Stimulated activated CD4-positive, alpha-beta T cell treated with anti-CD3 and anti-CD28 coated beads, TNF-alpha, amount 100 ng/mL, for 4 hours (primary cell): Measurements from ENCODE around the gene CDKAL1.
"Not testable (repeated sequence)": the region's sequence is repeated elsewhere in the genome, so short reads cannot be mapped to it uniquely, and the experiment has no call there.

Experiments
- DNase-seq, 3 experiments: peaks; one replicate each; pipeline ENCODE4 v3.0.0-alpha.2; 2020; ENCODE audit warnings: low read depth in 3 of 3

The CDKAL1 gene

DNA sequence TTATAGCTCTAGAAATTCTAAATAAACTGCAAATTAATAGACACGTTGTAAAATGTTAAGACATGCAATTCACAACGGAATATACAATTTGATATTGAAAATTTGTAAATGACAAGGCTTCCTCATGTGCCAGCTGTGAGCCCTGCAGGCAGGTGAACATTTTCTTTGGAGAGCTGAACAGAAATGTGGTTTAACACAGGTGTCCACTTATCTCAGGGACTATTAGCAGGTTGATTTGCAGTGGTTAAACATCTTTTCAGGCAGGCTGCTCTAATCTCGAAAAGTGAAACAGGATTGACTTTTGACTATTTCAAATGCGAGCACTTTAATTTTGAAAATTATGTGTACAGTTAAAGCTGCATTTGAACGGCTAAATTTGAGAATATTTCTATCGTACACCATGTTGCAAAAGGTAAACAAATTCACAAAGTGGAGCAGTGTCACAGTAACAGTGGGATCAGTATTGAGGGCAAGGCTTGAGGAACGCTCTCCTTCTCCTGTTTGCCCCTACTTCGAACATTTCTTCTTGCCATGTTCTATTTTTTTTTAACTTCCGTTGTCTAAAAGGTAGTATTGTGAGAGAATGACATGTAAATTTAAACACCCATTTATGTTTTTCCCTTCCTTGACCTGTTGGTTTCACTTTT lies 210.8 kb downstream of the CDKAL1 start:
- DNase-seq, result no peak

DNA sequence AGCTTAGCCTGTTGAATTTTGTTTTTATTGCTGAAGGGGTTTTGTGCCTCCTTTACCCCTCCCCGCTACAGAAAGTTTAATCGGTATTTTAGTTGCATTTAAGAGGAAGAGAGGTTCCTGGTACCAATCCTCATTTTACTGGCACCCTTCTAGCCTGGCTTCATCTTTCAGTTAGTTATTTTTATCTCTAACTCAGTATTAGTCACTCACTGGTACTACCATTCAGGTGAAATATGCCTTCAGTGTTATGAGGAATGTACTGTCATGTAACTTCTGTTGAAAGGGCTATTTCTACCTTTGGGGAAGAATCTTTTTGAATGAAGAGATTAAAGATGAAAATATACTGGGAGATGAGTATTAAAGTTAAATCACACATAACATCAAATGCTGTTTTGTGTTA lies 211.8 kb downstream of the CDKAL1 start:
- DNase-seq, result no peak

DNA sequence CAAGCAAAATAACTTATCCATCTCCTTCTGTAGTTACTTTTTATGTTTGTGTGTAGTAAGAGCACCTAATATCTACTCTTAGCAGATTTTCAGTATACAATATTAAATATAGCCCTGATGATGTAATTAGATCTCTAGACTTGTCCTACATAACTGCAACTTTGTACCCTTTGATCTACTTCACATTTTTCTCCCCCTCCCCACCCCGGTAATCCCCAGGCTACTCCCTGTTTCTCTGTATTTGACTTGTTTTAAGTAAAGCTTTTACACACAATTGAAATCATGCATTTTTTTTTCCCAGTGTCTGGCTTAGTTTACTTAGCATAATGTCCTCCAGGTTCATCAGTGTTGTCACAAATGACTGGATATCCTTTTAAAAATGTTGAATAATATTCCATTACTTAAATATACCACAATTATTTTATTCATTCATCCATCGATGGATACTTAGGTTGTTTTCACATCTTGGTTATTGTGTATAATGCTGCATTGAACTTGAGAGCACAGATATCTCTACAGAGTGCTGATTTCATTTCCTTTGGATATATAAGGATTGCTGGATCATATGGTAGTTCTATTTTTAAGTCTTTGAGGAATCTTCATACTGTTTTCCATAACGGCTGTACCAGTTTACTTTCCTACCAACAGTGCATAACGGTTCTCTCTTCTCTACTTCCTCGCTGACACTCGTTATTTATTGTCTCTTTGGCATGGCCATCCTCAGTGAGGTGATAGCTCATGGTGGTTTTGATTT lies 212.7 kb downstream of the CDKAL1 start:
- DNase-seq, result no peak

DNA sequence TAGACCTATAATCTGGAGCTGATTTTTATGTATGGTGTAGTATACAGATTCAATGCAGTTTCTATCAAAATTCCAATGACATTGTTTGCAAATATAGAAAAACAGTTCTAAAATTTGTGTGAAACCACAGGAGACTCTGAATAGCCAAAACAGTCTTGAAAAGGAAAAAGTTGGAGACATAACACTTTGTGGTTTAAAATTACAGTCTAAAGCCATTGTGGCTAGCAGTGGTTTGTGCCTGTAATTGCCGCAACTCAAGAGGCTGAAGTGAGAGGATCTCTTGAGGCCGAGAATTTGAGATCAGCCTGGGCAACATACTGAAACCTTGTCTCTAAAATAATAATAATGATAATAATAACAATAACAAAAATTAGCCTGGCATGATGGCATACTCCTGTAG lies 213.7 kb downstream of the CDKAL1 start:
- DNase-seq, result no peak

DNA sequence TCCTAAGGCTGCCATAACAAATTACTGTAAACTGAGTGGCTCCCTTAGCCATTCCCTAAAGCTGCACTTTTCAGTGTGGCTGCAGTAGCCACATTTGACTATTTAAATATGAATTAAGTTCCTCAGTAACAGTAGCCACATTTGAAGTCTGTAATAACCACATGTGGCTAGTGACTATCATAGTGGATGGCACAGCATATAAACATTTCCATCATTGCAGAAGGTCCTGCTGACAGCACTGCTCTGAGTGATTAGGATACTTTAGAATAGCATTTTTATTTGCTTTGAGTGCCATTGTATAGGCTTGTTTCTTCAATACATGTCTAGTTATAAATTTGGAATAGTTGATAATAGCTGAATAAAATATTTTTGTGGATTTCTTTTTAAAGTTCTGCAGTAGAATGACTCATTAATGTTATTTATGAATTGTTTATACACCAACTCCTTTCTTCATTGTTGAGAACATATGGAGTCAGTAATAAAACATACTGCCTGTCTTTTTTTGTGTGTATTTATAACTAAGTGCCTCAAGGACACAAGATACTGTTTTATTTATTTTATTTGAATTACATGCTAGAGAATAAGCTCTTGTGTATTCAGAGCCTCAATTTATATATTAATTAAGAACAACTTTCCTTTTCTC lies 217.2 kb downstream of the CDKAL1 start:
- DNase-seq, result no peak

DNA sequence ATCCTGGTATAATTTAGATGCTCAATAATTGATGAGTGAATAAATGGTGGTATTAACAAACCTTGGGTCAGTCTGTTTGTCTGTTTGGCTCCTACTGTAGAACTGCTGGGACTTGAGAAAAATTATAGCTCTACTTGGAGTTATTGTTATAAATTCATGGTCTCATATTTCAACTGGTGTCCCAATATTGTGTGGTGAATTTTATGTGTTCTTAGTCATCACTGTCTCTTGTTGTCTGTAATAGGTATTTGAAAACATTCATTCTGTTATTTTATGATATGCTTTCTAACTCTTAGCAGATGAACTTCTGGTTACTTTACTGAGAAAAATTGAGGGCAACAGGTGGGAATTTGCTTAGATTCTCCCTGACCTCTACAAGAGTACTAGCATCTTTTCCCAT lies 221.4 kb downstream of the CDKAL1 start:
- no peak for DNase-seq

DNA sequence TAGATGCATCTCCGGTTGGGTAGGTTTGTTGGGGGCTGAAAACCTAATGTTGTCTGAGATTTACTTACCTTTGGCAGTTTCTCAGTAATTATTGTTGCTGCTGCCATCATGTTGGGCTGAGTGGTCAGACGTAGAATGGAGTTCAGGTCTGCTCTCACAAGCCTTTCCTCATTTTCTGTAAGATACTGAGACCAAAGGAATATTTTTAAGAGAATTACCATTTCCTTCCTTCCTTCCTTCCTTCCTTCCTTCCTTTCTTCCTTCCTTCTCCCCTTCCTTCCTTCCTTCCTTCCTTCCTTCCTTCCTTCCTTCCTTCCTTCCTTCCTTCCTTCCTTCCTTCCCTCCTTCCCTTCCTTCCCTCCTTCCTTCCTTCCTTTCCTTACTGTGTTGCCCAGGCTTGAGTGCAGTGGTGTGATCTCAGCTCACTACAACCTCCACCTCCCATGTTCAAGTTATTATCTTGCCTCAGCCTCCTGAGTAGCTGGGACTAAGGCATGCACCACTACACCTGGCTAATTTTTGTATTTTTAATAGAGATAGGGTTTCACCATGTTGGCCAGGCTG lies 222.4 kb downstream of the CDKAL1 start:
- DNase-seq, result not testable (repeated sequence)

DNA sequence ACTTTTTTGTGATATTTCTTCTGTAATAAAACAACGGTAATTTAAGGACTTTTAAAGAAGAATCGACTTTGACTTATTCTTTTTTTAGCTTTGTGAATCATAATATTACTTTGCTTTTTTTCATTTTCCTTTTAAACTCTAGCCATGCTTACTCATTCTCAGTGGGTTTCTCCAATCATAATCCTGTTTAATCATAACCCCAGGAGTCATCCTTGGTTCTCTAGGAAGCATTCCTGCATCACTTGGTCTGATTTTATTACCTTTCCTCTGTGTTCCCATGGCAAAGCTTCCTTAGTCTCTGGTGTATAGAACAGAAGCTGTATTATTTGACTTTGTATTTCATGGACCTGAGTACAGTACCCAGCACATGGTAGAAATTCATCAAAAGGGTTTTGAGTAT lies 223.5 kb downstream of the CDKAL1 start:
- DNase-seq, result no peak

DNA sequence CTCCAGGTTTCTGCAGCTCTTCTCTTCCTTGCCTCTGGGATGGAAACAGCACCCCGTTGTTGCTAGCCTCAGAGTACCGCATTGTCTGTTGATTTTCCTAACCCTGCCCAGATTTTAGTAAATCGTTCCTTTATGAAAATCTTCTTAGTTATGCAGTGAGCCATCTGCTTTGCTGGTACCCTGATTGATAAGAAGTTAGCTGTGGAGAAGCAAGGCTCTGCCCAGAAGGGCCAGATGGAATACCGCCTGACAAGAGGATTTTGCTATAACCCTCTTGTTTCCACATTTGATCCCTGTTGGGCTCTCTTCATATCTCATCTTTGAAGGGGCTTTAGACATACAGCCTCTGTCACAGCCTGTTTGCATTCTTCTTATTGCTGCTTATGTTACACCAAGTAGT lies 229.0 kb downstream of the CDKAL1 start:
- no peak for DNase-seq

DNA sequence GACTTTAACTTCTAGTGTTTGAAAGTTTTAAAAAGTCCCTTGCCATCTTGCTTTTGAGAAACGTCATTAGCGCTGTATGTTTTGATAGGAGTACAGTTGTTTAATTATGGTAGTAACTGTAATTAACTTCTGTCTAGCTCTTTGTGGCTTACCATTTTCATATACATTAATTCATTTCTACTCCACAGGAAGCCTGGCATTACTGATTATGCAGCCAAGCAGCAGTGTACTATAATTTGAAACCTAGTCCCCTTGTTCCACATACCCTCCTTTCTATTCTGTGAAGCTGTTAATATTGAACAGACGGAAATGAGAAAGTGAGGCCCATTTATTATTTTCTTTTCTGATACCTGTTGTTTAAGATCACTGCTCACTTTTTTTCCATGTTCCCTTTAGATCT lies 235.4 kb downstream of the CDKAL1 start:
- no peak for DNase-seq

DNA sequence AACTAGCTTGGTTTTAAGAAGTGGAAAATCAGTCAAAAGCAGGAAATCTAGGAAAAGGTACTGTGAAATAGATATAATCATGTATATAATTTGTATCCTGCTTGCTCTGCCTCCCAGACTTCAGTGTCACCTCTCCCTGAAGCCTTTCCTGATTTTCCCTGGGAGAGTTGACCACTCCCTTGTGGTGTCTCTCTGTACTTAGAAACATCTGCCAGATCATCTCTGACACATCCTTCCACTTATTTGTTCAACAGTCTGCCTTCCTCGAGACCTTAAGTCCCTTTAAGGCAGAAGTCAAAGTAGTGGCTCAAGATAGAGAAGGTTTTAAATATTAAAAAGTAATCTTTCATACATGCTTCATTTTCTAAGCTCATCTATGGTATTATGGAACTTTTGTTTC lies 236.5 kb downstream of the CDKAL1 start:
- DNase-seq, result no peak

DNA sequence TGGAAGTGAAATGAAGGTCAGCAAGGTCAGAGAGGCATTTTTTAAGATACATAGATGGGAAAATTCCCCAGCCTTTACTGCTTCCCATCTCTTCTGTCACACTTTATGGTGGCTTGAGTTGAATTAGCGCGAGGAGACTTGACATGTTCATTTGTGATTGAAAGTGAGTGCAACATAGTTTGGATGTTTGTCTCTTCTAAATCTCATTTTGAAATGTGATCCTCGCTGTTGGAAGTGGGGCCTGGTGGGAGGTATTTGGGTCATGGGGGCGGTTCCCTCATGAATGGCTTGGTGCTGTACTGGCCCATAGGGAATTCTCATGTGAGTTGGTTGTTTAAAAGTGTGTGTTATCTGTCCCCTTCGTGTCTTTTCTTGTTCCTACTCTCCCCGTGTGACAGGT lies 237.2 kb downstream of the CDKAL1 start:
- DNase-seq, result no peak

DNA sequence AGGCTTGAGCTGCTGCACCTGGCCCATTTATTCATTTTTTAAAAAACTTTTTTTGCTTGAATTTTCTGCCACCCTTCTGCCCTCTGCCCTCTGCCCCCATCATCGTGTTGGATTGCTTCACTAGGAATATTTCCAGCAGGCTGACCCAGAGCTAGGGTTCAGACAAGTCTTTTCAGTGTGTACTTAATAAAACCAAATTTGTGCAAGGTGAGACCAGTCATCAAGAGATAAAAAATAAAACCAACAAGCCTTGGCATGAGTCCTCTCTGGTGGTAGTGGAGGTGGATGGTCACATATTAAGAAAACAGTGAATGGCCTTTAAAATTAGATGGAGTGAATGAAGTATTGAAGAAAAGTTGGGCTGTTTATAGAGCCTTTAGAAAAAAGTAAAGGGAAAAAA lies 239.6 kb downstream of the CDKAL1 start:
- DNase-seq, result no peak

DNA sequence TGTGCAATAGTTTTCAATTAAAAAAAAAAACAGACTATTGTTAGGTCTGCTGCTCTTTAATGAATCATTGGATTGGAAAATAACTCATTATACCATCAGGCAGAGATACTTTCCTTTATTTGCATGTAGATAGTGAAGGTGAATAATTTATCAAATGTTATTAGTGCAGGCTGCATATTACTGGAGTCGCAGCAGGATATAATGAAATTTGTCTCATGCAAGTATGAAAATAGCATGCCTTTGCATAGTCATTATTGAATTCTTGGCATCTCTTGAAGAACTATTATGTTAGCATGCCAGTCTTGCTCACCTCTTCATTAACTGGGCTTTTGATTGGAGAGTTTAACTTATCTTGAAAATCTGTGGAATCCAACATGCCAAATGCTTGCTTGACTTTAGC lies 241.7 kb downstream of the CDKAL1 start:
- DNase-seq, result no peak

DNA sequence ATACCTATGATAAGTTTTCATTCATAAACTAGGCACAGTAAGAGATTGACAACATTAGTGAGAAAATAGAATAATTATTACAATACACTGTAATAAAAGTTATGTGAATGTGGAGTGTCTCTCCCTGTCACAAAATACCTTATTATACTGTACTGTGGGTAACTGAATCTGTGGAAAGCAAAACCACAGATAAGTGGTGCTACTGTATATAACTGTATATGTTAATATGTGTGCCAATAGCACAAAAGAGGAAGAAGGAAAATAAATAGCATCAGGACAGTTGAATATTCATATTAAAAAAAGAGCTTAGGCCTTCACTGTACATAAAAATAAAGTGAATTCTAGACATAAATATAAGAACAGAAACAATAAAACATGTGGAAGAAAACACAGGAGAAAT lies 243.5 kb downstream of the CDKAL1 start:
- no peak for DNase-seq

DNA sequence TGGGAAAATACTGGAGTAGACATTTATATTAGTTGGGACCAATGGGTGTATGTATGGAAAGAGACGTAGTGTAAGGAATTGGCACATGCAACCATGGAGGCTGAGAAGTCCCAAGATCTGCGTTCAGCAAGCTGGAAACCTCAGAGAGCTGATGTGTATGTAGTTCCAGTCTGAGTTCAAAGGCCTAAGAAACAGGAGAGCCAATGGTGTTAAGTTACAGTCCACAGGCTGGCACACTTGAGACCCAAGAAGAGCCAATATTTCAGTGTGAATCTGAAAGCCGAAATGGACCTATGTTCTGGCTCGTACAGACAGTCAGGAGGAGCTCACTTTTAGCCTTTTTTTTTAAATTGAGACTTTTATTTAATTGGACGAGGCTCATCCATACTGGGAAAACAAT lies 244.2 kb downstream of the CDKAL1 start:
- DNase-seq, result no peak

DNA sequence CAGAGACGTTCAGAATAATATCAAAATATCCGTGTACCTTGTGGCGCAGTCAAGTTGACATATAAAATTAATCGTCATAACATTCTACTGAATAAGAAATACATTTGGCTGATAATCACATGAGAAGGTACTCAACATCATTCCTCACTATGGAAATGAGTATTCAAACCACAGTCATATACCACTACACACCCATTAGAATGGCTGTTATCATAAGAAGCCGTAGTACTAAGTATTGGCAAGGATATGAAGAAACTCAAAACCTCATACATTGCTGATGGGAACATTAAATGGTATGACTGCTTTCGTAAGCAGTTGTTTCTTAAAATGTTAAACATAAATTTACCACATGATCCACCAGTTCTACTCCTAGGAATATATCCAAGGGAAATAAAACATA lies 244.7 kb downstream of the CDKAL1 start:
- no peak for DNase-seq

DNA sequence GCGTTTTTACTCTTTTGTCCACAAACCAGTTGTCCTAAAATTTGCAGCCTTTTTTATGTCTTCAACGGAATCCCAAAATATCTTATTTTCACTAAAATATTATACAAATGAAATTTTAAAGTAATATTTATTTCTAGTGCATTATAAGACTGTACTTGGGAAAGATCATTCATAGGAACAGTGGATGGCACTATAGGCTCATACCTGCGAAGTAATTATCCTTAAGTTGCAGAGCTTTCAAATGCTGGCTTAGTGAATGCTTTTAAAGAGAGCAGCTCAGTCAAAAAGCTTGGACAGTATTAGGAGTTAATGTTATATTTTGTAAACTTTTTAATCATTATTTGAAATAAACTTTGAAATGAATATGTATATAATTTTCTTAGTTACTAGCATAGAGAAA lies 254.9 kb downstream of the CDKAL1 start:
- DNase-seq, result no peak

DNA sequence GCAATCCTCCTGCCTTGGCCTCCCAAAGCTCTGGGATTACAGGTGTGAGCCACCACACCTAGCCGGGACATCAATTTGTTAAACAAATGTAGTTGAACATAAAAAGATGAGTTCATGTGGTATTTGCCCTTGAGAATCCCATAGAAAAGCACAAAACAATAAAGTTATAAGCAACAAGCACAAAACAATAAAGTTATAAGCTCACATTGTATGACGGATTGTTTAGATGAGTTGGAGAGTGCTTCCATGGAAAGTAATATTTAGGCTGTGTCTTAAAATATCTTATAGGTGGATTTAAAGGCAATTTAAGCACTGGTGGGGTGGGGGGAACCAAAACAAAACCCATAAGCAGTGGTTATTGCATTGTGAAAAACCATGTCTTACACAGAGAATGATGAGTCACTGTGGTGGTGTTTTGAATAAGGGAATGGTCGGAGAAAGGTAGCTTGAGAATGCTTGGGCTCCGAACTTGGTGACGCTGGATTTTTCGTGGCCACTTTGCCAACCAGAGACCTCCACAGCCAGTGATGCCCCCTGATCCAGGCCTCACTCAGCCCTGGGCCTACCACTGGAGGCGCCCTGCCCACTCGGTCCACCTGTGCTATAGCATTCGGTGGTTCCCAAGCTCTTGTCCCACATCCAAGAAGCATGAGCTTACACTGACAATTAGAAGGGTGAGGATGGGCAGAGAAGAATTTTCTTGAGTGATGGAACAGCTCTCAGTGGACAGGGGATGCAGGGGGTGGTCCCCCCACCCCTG lies 256.0 kb downstream of the CDKAL1 start:
- no peak for DNase-seq

DNA sequence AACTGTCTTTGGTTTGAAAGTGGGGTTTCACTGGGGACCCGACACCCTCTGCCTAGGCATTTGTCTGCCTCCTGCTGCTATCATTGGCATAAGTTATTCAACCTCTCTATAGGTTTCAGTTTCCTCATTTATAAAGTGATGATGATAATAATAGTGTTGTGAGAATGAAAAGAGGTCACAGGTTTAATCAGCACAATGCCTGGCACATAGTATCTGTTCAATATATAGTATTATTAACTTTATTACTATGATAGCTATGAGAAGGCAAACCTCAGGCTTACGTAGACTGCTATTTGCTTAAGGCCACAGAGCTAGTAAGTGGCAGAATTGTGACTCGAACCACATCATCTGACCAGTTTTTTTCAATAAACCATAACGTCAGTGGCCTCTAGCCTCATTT lies 256.8 kb downstream of the CDKAL1 start:
- no peak for DNase-seq

DNA sequence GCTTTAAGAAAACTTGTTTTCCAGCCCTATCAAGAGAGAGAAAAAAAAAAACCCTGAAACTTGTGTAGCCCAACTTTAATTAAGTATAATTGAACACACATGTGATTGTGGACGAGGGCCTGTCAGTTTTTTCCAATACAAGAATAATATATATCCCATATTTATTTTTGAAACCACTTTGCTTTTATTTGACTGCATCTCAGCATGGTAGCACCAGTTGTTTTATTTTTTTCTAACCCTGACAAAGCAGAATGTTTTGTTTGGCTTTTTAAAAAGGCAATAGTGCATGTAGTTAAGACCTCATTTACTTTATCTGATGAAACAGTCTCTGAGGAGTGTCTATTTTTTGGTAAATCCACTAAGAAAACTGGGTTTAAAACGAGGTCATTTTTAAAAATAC lies 257.7 kb downstream of the CDKAL1 start:
- no peak for DNase-seq

DNA sequence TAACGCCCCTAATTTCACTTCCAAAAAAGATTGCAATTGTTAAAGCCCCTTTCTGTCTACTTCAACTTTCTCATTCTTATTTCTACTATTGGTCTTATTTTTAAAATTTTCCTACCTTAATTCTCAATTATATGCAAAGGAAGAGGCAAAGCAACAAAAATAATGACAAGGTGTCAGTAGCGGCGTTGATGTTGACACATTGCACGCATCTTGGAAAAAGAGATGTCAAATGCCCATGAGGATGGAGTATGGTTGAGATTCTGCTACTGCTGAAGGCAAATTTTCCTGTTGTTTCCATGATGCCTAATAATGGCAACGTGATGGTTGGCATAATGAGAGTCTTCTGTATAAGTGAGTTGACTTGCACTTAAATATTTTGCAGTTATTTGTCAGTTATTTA lies 258.9 kb downstream of the CDKAL1 start:
- DNase-seq, result no peak
